Hypothalamus (tissue), 51 donors: ENCODE results near the gene PIAS2.
"Not testable (repeated sequence)": the region's sequence is repeated elsewhere in the genome, so short reads cannot be mapped to it uniquely, and the experiment has no call there.

Experiments used
- DNase-seq, 51 donors: peaks; one replicate each; lab custom pipeline; 2025; lab: John Stamatoyannopoulos, UW

The PIAS2 gene

GRCh38 chr18:46917108-46917802 is at the start of gene PIAS2, which contains the start of gene KATNAL2:
TSS of gene PIAS2 (minus strand) at chr18:46917507. CDS start at chr18:46917345, 162 bp downstream.
TSS of gene KATNAL2 (plus strand) at chr18:46917602. CDS start at chr18:46946873, 29,271 bp downstream.
- DNase-seq: peak; percentile 22 to 89 (median 71)

GRCh38 chr18:46966266-46966665 is 49.0 kb upstream of the PIAS2 start:
- DNase-seq: not testable (repeated sequence)

GRCh38 chr18:46964579-46965293 is 47.4 kb upstream of the PIAS2 start:
- not testable (repeated sequence) for DNase-seq

GRCh38 chr18:46963656-46964578 is 46.6 kb upstream of the PIAS2 start:
- not testable (repeated sequence) for DNase-seq

GRCh38 chr18:46958209-46958608 is 40.9 kb upstream of the PIAS2 start:
- DNase-seq: no peak

- no peak for DNase-seq
Observed at GRCh38 chr18:46953195-46953594, 35.9 kb upstream of the PIAS2 start.

GRCh38 chr18:46950064-46950656 is 32.9 kb upstream of the PIAS2 start:
- no peak for DNase-seq

- peak; percentile 14 to 88 (median 61) for DNase-seq
Observed at GRCh38 chr18:46946656-46947282, 29.5 kb upstream of the PIAS2 start.

- DNase-seq: no peak
Observed at GRCh38 chr18:46942646-46943045, 25.3 kb upstream of the PIAS2 start.

- DNase-seq: no peak
Observed at GRCh38 chr18:46939998-46940571, 22.8 kb upstream of the PIAS2 start.

- no peak for DNase-seq
Observed at GRCh38 chr18:46939337-46939963, 22.1 kb upstream of the PIAS2 start.

- DNase-seq: no peak
Observed at GRCh38 chr18:46920653-46921052, 3.3 kb upstream of the PIAS2 start.

GRCh38 chr18:46920067-46920466 is 2.8 kb upstream of the PIAS2 start:
- DNase-seq: no peak

- peak in 23 of 51 donors; percentile 11 to 76 (median 29) for DNase-seq
Observed at GRCh38 chr18:46917803-46918600, 695 bp upstream of the PIAS2 start.

- DNase-seq: peak in 25 of 51 donors; percentile 5 to 75 (median 42)
Observed at GRCh38 chr18:46916551-46917107, 678 bp downstream of the PIAS2 start.

GRCh38 chr18:46915800-46916550 is 1.3 kb downstream of the PIAS2 start:
- DNase-seq: no peak

- no peak for DNase-seq
Observed at GRCh38 chr18:46910856-46911255, 6.5 kb downstream of the PIAS2 start.
